ENCODE results near the gene EXOSC5. TPM values are rescaled to one million over a fixed set of nuclear protein-coding genes. Genes with fewer than 3 reads are reported as not detected.
"Not testable (repeated sequence)": the region's sequence is repeated elsewhere in the genome, so short reads cannot be mapped to it uniquely, and the experiment has no call there.

Gene EXOSC5
- total and polyA plus RNA-seq, 2 experiments from 2014 or later = 13.7 to 21.2 TPM

- peaks cover 10% of the 10 kb centered on the region for H4K20me1 ChIP-seq (ENCODE audit: insufficient read depth, poor library complexity, severe bottlenecking)
- peak overlapping the region; percentile 80 for H3K4me3 ChIP-seq
- no peaks in the 10 kb centered on the region for H3K9me2 ChIP-seq (replicated peaks; ENCODE audit: insufficient read depth)
- H2AFZ ChIP-seq = peak overlapping the region; percentile 11
- no peaks in the 10 kb centered on the region for H3K36me3 ChIP-seq (replicated peaks; ENCODE audit: insufficient read depth, low read depth)
- WGBS (ENCODE audit: low lambda C conversion rate, missing lambda C conversion rate) = 0% methylated on average over 12 of the region's 12 CpGs
- TF ChIP-seq EZH2 (IDR thresholded peaks at IDR 0.05; ENCODE audit: borderline replicate concordance) (peak; percentile 15), CTCF (IDR thresholded peaks at IDR 0.05; ENCODE audit: poor library complexity) (no peak), EZH2phosphoT487 (IDR thresholded peaks at IDR 0.05; ENCODE audit: low read depth, severe bottlenecking, unreplicated experiment) (no peak)
- H3K27ac ChIP-seq = peak overlapping the region; percentile 65
- no peaks in the 10 kb centered on the region for H3K9me3 ChIP-seq (ENCODE audit: low read depth)
- no peak for DNase-seq (ENCODE audit: low spot score)
- H3K4me2 ChIP-seq = peak overlapping the region; percentile 89
- H3K4me1 ChIP-seq (ENCODE audit: insufficient read depth) = peaks cover 6% of the 10 kb centered on the region
- peaks cover 37% of the 10 kb centered on the region for H3K79me2 ChIP-seq
- peaks cover 5% of the 10 kb centered on the region for H3K27me3 ChIP-seq
These were observed 44.9 kb downstream of the EXOSC5 start for GRCh38 chr19:41352279-41352608.

DNA sequence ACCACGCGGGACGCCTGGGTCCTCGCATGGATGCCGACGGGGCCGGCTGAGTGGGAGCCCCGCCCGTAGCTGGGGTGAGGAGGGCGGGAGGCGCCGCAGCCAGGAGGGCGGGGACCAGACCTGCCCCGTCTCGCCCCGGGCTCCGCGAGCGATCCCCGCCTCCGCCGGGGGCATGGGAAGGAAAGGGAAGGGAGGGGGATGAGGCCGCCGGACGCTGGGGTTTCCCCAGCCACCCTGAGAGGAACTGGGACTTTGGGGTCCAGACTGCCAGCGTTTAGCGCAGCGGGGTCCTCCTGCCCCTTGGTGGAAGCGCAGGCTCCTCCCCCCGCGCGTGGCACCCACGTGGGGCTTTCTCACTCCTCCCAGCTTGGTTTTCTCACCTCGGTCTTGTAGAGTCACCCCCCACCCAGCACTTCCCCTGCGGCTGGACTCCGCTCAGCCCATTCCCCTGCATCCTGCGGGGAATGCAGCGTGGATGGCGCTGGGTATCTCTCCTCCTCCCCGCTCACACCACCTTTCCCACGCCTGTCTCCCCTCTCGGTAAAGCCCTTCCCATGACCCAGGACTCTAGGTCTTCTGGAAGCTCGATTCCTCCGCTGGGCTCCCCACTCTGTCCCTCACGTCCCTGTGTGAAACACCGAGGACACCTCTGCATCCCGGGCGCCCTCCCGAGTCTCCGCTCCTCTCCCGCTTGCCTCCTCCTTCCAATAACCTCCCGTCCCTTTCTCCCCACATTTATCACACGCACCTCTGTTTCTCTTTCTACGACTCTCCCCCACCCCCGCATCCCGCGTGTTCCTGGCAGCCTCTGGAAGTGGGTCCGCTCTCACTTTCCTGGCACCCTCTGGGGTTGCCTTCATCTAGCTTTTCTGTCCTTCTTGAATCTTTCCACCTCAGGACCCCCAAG, 45.6 kb downstream of the EXOSC5 start:
- peaks cover 37% of the 10 kb centered on the region for H3K79me2 ChIP-seq
- TF ChIP-seq CTCF (IDR thresholded peaks at IDR 0.05; ENCODE audit: poor library complexity) (no peak), EZH2 (IDR thresholded peaks at IDR 0.05; ENCODE audit: borderline replicate concordance) (peak; percentile 0), EZH2phosphoT487 (IDR thresholded peaks at IDR 0.05; ENCODE audit: low read depth, severe bottlenecking, unreplicated experiment) (no peak)
- H3K27ac ChIP-seq = no peak overlapping the region
- peak overlapping the region; percentile 80 for H3K4me3 ChIP-seq
- peak; percentile 65 for DNase-seq (ENCODE audit: low spot score)
- peak overlapping the region; percentile 89 for H3K4me2 ChIP-seq
- no peak overlapping the region for H2AFZ ChIP-seq
- peaks cover 5% of the 10 kb centered on the region for H3K27me3 ChIP-seq
- H3K36me3 ChIP-seq (replicated peaks; ENCODE audit: insufficient read depth, low read depth) = no peaks in the 10 kb centered on the region
- under 1% methylated on average over 32 of the region's 58 CpGs for WGBS (ENCODE audit: low lambda C conversion rate, missing lambda C conversion rate)
- no peaks in the 10 kb centered on the region for H3K9me2 ChIP-seq (replicated peaks; ENCODE audit: insufficient read depth)
- peaks cover 6% of the 10 kb centered on the region for H3K4me1 ChIP-seq (ENCODE audit: insufficient read depth)
- H3K9me3 ChIP-seq (ENCODE audit: low read depth) = no peaks in the 10 kb centered on the region
- peaks cover 10% of the 10 kb centered on the region for H4K20me1 ChIP-seq (ENCODE audit: insufficient read depth, poor library complexity, severe bottlenecking)

GRCh38 chr19:41350735-41351338, 46.3 kb downstream of the EXOSC5 start:
- Histone ChIP-seq H2AFZ (no peak overlapping the region), H3K27ac (no peak overlapping the region), H3K9me2 (replicated peaks; ENCODE audit: insufficient read depth) (no peaks in the 10 kb centered on the region), H3K9me3 (ENCODE audit: low read depth) (no peaks in the 10 kb centered on the region), H3K36me3 (replicated peaks; ENCODE audit: insufficient read depth, low read depth) (no peaks in the 10 kb centered on the region), H4K20me1 (ENCODE audit: insufficient read depth, poor library complexity, severe bottlenecking) (peaks cover 10% of the 10 kb centered on the region), H3K27me3 (peaks cover 5% of the 10 kb centered on the region), H3K79me2 (peaks cover 37% of the 10 kb centered on the region), H3K4me3 (peak overlapping the region; percentile 80), H3K4me1 (ENCODE audit: insufficient read depth) (peaks cover 6% of the 10 kb centered on the region), H3K4me2 (peak overlapping the region; percentile 89)
- WGBS (ENCODE audit: low lambda C conversion rate, missing lambda C conversion rate) = 17% methylated on average over 21 of the region's 22 CpGs
- no peak for DNase-seq (ENCODE audit: low spot score)
- no peak for TF ChIP-seq EZH2 (IDR thresholded peaks at IDR 0.05; ENCODE audit: borderline replicate concordance)
- no peak for TF ChIP-seq EZH2phosphoT487 (IDR thresholded peaks at IDR 0.05; ENCODE audit: low read depth, severe bottlenecking, unreplicated experiment)
- TF ChIP-seq CTCF (IDR thresholded peaks at IDR 0.05; ENCODE audit: poor library complexity) = no peak

GRCh38 chr19:41346916-41347315, 50.2 kb downstream of the EXOSC5 start:
- peaks cover 27% of the 10 kb centered on the region for H3K79me2 ChIP-seq
- not testable (repeated sequence) for H3K27ac ChIP-seq; H3K4me3 ChIP-seq; H3K9me2 ChIP-seq (replicated peaks; ENCODE audit: insufficient read depth); H3K9me3 ChIP-seq (ENCODE audit: low read depth); H3K27me3 ChIP-seq; H3K4me1 ChIP-seq (ENCODE audit: insufficient read depth); DNase-seq (ENCODE audit: low spot score); H3K4me2 ChIP-seq; H3K36me3 ChIP-seq (replicated peaks; ENCODE audit: insufficient read depth, low read depth); H2AFZ ChIP-seq; H4K20me1 ChIP-seq (ENCODE audit: insufficient read depth, poor library complexity, severe bottlenecking)
- WGBS (ENCODE audit: low lambda C conversion rate, missing lambda C conversion rate) = 94% methylated on average over 9 of the region's 9 CpGs
